HEK293 (cell line): Measurements from ENCODE around the gene NAV2.

Experiments used
- CTCF ChIA-PET: fragments of 350-600 bp; formaldehyde crosslinking; extraction: SDS; loops from one replicate; lab custom pipeline; 2021; ENCODE audit warnings: antibody characterized with exemption; lab: Yijun Ruan, JAX
- POLR2A ChIA-PET: fragments of 300-600 bp; formaldehyde crosslinking; extraction: SDS; loops from one replicate; lab custom pipeline; 2020; ENCODE audit warnings: antibody characterized with exemption, inconsistent platforms; lab: Yijun Ruan, JAX
- H3K27ac ChIP-seq: fragments of 200-500 bp; sonication (Bioruptor generic); 2 replicates; pipeline ENCODE4 v1.5.1; 2014; ENCODE audit warnings: low read depth, low read length, control low read depth, inconsistent platforms; ENCODE audit errors: extremely low read depth
- H3K36me3 ChIP-seq, 2 experiments: fragments of 200-500 bp in 1 of 2; sonication (Bioruptor generic) in 1 of 2; 1 replicate in 1 of 2; 2 replicates in 1 of 2; pipeline ENCODE4 v1.5.1; 2014 to 2017; ENCODE audit warnings: inconsistent platforms in 2 of 2, low read length in 2 of 2; ENCODE audit not compliant: control insufficient read depth in 2 of 2, insufficient read depth in 1 of 2
- H3K4me1 ChIP-seq: fragments of 200-500 bp; sonication (Bioruptor generic); 2 replicates; pipeline ENCODE4 v1.5.1; 2014; ENCODE audit warnings: mild to moderate bottlenecking, low read length, inconsistent platforms; ENCODE audit not compliant: control insufficient read depth, insufficient read depth
- H3K4me3 ChIP-seq: 2 replicates; pipeline ENCODE4 v1.5.1; 2011; ENCODE audit warnings: low read depth, mild to moderate bottlenecking, control low read depth, low read length, moderate library complexity
- H3K9me3 ChIP-seq: fragments of 200-500 bp; sonication (Bioruptor generic); 2 replicates; pipeline ENCODE4 v1.5.1; 2014; ENCODE audit warnings: low read depth, low read length, inconsistent platforms; ENCODE audit not compliant: control insufficient read depth, insufficient read depth
- HOXD13 ChIP-seq: sonication (generic); formaldehyde crosslinking; IDR thresholded peaks from 2 replicates; pipeline ENCODE4 v1.8.0; 2022; ENCODE audit warnings: missing genetic modification reagents, borderline replicate concordance
- RBAK ChIP-seq: fragments of 450-650 bp; formaldehyde crosslinking; IDR thresholded peaks from 2 replicates; pipeline ENCODE4 v1.5.1; 2016; ENCODE audit warnings: missing biosample characterization, missing genetic modification characterization
- SCRT1 ChIP-seq: fragments of 450-650 bp; formaldehyde crosslinking; IDR thresholded peaks from 2 replicates; pipeline ENCODE4 v1.5.1; 2016; ENCODE audit warnings: missing biosample characterization, missing genetic modification characterization, borderline replicate concordance
- SCRT2 ChIP-seq: fragments of 450-650 bp; formaldehyde crosslinking; IDR thresholded peaks from 2 replicates; pipeline ENCODE4 v1.5.1; 2016; ENCODE audit warnings: missing biosample characterization, missing genetic modification characterization
- ZBTB6 ChIP-seq: fragments of 450-650 bp; formaldehyde crosslinking; IDR thresholded peaks from 2 replicates; pipeline ENCODE4 v1.5.1; 2017; ENCODE audit warnings: missing biosample characterization, missing genetic modification characterization
- ZNF155 ChIP-seq: fragments of 450-650 bp; formaldehyde crosslinking; IDR thresholded peaks from 2 replicates; pipeline ENCODE4 v1.5.1; 2016; ENCODE audit warnings: missing biosample characterization, missing genetic modification characterization
- ZNF239 ChIP-seq: fragments of 450-650 bp; formaldehyde crosslinking; IDR thresholded peaks from 2 replicates; pipeline ENCODE4 v1.5.1; 2016; ENCODE audit warnings: missing biosample characterization, missing genetic modification characterization
- ZNF510 ChIP-seq: fragments of 450-650 bp; formaldehyde crosslinking; IDR thresholded peaks from 2 replicates; pipeline ENCODE4 v1.5.1; 2018; ENCODE audit warnings: mild to moderate bottlenecking, missing genetic modification characterization, missing biosample characterization; ENCODE audit not compliant: insufficient replicate concordance
- ZNF843 ChIP-seq: fragments of 450-650 bp; formaldehyde crosslinking; IDR thresholded peaks from 2 replicates; pipeline ENCODE4 v1.5.1; 2016; ENCODE audit warnings: missing biosample characterization, missing genetic modification characterization
- TF ChIP-seq, protein P1 (sequence below): fragments of 450-650 bp; formaldehyde crosslinking; IDR thresholded peaks from 2 replicates; pipeline ENCODE4 v1.5.1; 2016; ENCODE audit warnings: missing biosample characterization, missing genetic modification characterization, borderline replicate concordance
- TF ChIP-seq, protein P2 (sequence below): fragments of 450-650 bp; formaldehyde crosslinking; IDR thresholded peaks from 2 replicates; pipeline ENCODE4 v1.5.1; 2016; ENCODE audit warnings: missing biosample characterization, missing genetic modification characterization

Gene NAV2

DNA sequence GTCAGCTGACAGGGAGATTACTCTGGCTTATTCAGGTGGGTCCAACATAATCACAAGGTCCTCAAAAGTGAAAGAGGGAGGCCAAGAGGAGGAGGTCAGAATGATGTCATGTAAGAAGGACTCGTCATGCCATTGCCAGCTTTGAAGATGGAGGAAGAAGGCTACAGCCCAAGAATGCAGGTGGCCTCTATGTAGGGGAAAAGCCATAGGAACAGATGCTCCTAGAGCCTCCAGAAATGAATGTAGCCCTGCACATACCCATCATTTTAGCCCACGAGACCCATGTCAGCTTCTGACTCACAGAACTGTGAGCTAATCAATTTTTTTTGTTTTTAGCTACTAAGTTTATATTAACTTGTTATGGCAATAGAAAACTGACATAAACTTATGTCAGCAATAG is 276.6 kb downstream of the NAV2 start (continued):
- TF ChIP-seq, protein P1, sequence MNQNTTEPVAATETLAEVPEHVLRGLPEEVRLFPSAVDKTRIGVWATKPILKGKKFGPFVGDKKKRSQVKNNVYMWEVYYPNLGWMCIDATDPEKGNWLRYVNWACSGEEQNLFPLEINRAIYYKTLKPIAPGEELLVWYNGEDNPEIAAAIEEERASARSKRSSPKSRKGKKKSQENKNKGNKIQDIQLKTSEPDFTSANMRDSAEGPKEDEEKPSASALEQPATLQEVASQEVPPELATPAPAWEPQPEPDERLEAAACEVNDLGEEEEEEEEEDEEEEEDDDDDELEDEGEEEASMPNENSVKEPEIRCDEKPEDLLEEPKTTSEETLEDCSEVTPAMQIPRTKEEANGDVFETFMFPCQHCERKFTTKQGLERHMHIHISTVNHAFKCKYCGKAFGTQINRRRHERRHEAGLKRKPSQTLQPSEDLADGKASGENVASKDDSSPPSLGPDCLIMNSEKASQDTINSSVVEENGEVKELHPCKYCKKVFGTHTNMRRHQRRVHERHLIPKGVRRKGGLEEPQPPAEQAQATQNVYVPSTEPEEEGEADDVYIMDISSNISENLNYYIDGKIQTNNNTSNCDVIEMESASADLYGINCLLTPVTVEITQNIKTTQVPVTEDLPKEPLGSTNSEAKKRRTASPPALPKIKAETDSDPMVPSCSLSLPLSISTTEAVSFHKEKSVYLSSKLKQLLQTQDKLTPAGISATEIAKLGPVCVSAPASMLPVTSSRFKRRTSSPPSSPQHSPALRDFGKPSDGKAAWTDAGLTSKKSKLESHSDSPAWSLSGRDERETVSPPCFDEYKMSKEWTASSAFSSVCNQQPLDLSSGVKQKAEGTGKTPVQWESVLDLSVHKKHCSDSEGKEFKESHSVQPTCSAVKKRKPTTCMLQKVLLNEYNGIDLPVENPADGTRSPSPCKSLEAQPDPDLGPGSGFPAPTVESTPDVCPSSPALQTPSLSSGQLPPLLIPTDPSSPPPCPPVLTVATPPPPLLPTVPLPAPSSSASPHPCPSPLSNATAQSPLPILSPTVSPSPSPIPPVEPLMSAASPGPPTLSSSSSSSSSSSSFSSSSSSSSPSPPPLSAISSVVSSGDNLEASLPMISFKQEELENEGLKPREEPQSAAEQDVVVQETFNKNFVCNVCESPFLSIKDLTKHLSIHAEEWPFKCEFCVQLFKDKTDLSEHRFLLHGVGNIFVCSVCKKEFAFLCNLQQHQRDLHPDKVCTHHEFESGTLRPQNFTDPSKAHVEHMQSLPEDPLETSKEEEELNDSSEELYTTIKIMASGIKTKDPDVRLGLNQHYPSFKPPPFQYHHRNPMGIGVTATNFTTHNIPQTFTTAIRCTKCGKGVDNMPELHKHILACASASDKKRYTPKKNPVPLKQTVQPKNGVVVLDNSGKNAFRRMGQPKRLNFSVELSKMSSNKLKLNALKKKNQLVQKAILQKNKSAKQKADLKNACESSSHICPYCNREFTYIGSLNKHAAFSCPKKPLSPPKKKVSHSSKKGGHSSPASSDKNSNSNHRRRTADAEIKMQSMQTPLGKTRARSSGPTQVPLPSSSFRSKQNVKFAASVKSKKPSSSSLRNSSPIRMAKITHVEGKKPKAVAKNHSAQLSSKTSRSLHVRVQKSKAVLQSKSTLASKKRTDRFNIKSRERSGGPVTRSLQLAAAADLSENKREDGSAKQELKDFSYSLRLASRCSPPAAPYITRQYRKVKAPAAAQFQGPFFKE: no peak
- TF ChIP-seq ZNF239 (tag by site-specific recombination) (no peak), ZNF843 (tag by site-specific recombination) (no peak), ZNF510 (tag by site-specific recombination) (no peak)

- TF ChIP-seq ZNF155 (tag by site-specific recombination) (no peak), SCRT2 (tag by site-specific recombination) (peak; percentile 43; the same call in 1 of the 2 replicates), SCRT1 (tag by site-specific recombination) (peak; percentile 42; the same call in 1 of the 2 replicates), ZBTB6 (tag by site-specific recombination) (no peak), HOXD13 (no peak)
- ChIA-PET POLR2A (interaction anchor here (0.6 kb wide), 1 partner anchor 114 kb away, joined by 4 read pairs; no protein-coding TSS in a partner anchor), CTCF (interaction anchor here (0.6 kb wide), 1 partner anchor 252 kb away, joined by 3 read pairs; no protein-coding TSS in a partner anchor)
Measured at GRCh38 chr11:19992162-19992561, 279.5 kb downstream of the NAV2 start.

DNA sequence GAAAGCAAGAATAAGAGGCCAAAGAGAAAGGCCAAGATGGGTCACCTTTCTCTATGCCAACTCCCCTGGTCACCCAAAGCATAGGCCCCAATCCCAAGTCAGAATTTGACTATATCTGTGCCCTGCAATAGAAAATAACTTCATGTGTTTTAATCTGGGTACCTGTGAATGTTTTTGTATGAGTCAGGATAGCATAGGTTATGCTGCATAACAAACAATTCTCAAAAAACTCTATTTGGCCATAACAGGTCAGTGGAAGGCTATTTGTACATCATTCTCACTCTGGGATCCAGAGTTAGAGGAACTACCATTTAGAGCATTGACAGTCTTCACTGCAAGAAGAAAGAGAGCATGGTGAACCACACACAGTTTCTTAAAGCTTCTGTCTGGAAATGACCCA is 280.4 kb downstream of the NAV2 start:
- H3K9me3 ChIP-seq: no peaks in the 10 kb centered on the region
- ChIA-PET POLR2A (no interaction called here), CTCF (interaction anchor here (0.6 kb wide), 1 partner anchor 25 kb away, joined by 3 read pairs; no protein-coding TSS in a partner anchor)
- no peaks in the 10 kb centered on the region for H3K4me1 ChIP-seq
- H3K27ac ChIP-seq: no peak overlapping the region
- no peaks in the 10 kb centered on the region for H3K36me3 ChIP-seq
- TF ChIP-seq, protein P2, sequence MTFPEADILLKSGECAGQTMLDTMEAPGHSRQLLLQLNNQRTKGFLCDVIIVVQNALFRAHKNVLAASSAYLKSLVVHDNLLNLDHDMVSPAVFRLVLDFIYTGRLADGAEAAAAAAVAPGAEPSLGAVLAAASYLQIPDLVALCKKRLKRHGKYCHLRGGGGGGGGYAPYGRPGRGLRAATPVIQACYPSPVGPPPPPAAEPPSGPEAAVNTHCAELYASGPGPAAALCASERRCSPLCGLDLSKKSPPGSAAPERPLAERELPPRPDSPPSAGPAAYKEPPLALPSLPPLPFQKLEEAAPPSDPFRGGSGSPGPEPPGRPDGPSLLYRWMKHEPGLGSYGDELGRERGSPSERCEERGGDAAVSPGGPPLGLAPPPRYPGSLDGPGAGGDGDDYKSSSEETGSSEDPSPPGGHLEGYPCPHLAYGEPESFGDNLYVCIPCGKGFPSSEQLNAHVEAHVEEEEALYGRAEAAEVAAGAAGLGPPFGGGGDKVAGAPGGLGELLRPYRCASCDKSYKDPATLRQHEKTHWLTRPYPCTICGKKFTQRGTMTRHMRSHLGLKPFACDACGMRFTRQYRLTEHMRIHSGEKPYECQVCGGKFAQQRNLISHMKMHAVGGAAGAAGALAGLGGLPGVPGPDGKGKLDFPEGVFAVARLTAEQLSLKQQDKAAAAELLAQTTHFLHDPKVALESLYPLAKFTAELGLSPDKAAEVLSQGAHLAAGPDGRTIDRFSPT (tag by site-specific recombination): no peak
- peak; percentile 65; the same call in 1 of the 2 replicates for TF ChIP-seq RBAK (tag by site-specific recombination)
- no peak overlapping the region for H3K4me3 ChIP-seq

More at GRCh38 chr11:19992162-19992561, 279.5 kb downstream of the NAV2 start:
- no peaks in the 10 kb centered on the region for H3K9me3 ChIP-seq
- H3K36me3 ChIP-seq: no peaks in the 10 kb centered on the region
- H3K4me1 ChIP-seq: no peaks in the 10 kb centered on the region
- no peak overlapping the region for H3K4me3 ChIP-seq
- no peak overlapping the region for H3K27ac ChIP-seq
